ENCODE measurements around the gene CHMP6. TPM values are rescaled to one million over a fixed set of nuclear protein-coding genes. Genes with fewer than 3 reads are reported as not detected.

CHMP6 gene
- polyA plus RNA-seq (2011; rRNA removed) (25.2 and 27.3 TPM in 2 replicates), polyA minus RNA-seq (2011; rRNA and poly(A)+ RNA removed) (10.5 and 11.9 TPM in 2 replicates)

DNA sequence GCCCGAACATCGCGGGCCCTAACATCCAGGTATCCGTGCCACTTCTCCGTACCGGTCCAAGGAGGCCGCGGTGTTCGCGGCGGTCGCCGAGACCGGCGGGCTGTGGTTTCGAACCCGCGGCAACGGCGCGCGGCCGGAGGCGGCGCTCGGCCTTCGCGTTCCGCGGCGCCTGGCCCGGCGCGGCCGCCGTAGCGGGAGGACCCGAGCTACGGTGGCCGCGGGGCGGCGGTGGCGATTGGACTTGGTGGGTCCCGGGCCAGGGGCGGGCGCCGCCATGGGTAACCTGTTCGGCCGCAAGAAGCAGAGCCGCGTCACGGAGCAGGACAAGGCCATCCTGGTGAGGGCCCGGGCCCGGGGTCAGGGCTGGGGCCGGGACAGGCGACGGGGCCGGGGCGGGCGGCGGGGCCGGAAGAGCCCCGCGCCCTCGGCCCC, at the start of gene CHMP6:
Gene CHMP6 (plus strand): TSS at position 197 of the 432 bp plus-strand sequence. CDS start 78 bp downstream, at position 275.
- TF ChIP-seq, protein P1, sequence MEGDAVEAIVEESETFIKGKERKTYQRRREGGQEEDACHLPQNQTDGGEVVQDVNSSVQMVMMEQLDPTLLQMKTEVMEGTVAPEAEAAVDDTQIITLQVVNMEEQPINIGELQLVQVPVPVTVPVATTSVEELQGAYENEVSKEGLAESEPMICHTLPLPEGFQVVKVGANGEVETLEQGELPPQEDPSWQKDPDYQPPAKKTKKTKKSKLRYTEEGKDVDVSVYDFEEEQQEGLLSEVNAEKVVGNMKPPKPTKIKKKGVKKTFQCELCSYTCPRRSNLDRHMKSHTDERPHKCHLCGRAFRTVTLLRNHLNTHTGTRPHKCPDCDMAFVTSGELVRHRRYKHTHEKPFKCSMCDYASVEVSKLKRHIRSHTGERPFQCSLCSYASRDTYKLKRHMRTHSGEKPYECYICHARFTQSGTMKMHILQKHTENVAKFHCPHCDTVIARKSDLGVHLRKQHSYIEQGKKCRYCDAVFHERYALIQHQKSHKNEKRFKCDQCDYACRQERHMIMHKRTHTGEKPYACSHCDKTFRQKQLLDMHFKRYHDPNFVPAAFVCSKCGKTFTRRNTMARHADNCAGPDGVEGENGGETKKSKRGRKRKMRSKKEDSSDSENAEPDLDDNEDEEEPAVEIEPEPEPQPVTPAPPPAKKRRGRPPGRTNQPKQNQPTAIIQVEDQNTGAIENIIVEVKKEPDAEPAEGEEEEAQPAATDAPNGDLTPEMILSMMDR (IDR thresholded peaks at IDR 0.05; ENCODE audit: low read depth, low read length): no peak; the same call in 1 of the 2 replicates
- no peak within 1 kb of the TSS for H3K27ac ChIP-seq (ENCODE audit: low read depth, low read length)
- peak; percentile 23 for DNase-seq (ENCODE audit: low read depth, low spot score)
- ChIA-PET CTCF (interaction anchor here (4.4 kb wide), 1 partner anchor 111 kb away, joined by 36 read pairs; no protein-coding TSS in a partner anchor), POLR2A (no interaction called here)
- peak within 1 kb of the TSS; percentile 70 for H3K4me3 ChIP-seq (ENCODE audit: low read depth, low read length)
- H3K27me3 ChIP-seq (ENCODE audit: control insufficient read depth, insufficient read depth, low read length): no peaks in the 10 kb centered on the region
- no peaks in the 10 kb centered on the region for H3K9me3 ChIP-seq (ENCODE audit: control insufficient read depth, insufficient read depth, low read length)

DNA sequence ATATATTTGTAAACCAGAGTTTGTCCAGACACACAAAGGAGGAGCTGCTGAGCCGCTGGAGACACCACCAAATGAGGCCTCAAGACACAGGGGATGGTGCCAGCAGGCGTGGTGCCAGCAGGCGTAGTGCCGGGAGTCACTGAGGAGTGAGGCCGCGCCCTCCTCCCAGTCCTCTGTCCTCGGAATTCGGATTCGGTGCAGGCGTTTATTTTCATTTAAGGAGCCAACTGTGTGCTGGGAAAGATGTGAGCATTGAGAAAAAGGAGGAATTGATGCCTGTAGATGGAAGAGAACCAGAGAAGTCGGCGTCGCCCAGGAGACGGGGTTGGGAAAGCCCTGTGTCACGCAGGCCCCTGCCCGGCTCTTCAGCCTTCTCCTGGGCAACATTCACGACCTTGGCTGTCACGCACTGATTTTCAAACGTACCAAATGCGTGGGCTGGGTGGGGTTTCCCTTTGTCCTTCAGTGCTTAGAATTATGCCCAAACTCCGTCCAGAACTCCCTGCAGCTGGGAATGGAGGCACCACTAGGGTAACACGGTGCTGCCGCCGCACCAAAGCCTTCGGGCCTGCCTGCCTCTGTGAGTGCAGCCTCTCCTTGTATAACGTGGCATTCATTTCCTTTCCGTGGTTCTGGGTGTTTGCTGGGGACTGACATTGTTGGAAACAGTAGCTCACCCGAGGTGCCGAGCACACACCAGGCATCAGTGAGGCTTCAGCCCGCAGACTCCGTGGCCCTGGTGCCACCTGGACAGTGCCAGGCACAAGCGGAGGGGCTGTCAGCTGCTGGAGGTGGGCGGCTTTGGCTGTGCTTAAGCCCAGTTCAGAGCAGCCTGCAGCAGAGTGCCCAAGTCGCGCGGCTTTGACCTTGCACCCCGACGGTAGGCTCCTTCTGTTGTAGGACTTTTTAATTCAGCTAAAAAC, 49.0 kb upstream of the CHMP6 start:
- H3K27ac ChIP-seq (ENCODE audit: low read depth, low read length): no peak overlapping the region
- no peaks in the 10 kb centered on the region for H3K27me3 ChIP-seq (ENCODE audit: control insufficient read depth, insufficient read depth, low read length)
- H3K4me3 ChIP-seq (ENCODE audit: low read depth, low read length): no peak overlapping the region
- ChIA-PET POLR2A (interaction anchor here (0.6 to 0.9 kb wide), 2 partner anchors 13 to 112 kb away, joined by 3 to 4 read pairs; no protein-coding TSS in a partner anchor), CTCF (interaction anchor here (1.0 to 1.5 kb wide), 2 partner anchors 77 to 516 kb away, joined by 3 to 6 read pairs; no protein-coding TSS in a partner anchor)
- peak; percentile 33 for DNase-seq (ENCODE audit: low read depth, low spot score)
- H3K9me3 ChIP-seq (ENCODE audit: control insufficient read depth, insufficient read depth, low read length): no peaks in the 10 kb centered on the region; the same call in 1 of the 2 replicates
- TF ChIP-seq, protein P1 (IDR thresholded peaks at IDR 0.05; ENCODE audit: low read depth, low read length): 0 out of 2 replicates have a peak, but pooled peaks have one; percentile 16

DNA sequence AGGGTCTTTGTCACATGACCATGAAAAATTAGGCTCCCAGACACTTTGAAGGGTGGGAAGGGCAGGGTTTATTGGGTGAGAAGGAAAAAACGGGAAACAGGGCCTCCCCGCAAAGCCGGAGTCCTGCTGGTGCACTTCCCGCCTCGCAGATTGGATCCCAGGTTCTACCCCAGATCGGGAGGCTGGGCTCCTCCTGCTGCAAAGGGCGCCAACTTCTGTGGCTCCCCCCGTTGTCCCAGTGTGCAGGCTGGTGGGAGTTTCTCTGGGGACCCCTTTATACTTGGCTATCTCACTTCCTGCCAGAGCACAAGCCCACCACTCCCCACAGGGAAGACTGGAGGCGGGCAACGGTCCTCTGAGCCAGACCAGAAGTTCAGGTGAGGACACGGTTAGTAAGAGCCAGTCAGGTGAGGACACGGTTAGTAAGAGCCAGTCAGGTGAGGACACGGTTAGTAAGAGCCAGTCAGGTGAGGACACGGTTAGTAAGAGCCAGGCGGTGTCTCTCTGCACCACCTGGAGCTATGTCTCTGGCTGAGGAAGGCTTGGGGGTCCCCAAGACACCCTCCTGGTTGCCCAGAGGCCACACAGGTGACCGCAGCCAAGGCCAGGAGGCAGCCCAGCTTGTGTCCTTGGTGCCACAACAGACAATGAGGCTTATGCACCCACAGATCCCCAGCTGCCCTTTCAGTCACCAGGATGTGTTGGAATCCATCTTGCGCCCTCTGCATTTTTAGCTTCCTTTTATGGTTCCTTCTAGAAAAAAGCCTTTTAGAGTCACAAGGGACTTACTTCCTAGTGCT, 48.1 kb upstream of the CHMP6 start:
- Histone ChIP-seq H3K27me3 (ENCODE audit: control insufficient read depth, insufficient read depth, low read length) (no peaks in the 10 kb centered on the region), H3K4me3 (ENCODE audit: low read depth, low read length) (no peak overlapping the region), H3K27ac (ENCODE audit: low read depth, low read length) (no peak overlapping the region), H3K9me3 (ENCODE audit: control insufficient read depth, insufficient read depth, low read length) (no peaks in the 10 kb centered on the region; the same call in 1 of the 2 replicates)
- CTCF ChIA-PET: interaction anchor here (1.5 kb wide), 1 partner anchor 78 kb away, joined by 6 read pairs; no protein-coding TSS in a partner anchor
- TF ChIP-seq, protein P1 (IDR thresholded peaks at IDR 0.05; ENCODE audit: low read depth, low read length): no peak
- no peak for DNase-seq (ENCODE audit: low read depth, low spot score)
- POLR2A ChIA-PET: interaction anchor here (0.5 kb wide), 1 partner anchor 62 kb away, joined by 4 read pairs; no protein-coding TSS in a partner anchor

DNA sequence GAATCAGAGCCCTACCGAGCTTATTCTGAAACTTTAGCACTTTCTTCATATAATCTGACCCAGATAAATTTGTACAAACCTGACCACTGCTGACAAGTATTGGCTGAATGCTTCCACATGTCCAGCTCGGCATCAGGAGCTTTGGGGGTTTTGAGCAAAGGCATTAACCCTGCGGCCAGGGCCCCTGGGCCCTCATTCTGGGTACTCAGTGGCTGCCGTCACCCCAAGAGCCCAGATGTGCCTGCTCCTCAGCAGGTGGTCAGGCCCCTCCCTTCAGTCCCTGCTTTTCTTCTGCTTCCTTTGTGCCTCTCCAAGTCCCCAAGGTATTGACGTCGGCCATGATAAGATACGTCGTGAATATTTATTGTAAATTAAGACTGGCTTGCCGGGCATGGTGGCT, 47.3 kb upstream of the CHMP6 start:
- TF ChIP-seq, protein P1 (IDR thresholded peaks at IDR 0.05; ENCODE audit: low read depth, low read length): no peak
- no peaks in the 10 kb centered on the region for H3K27me3 ChIP-seq (ENCODE audit: control insufficient read depth, insufficient read depth, low read length)
- no peak overlapping the region for H3K4me3 ChIP-seq (ENCODE audit: low read depth, low read length)
- CTCF ChIA-PET: no interaction called here
- no peak overlapping the region for H3K27ac ChIP-seq (ENCODE audit: low read depth, low read length)
- H3K9me3 ChIP-seq (ENCODE audit: control insufficient read depth, insufficient read depth, low read length): no peaks in the 10 kb centered on the region; the same call in 1 of the 2 replicates
- no peak for DNase-seq (ENCODE audit: low read depth, low spot score)
- POLR2A ChIA-PET: no interaction called here
